Thoracic aorta (tissue), 2 donors: ENCODE results near the gene HMCN2. TPM values are rescaled to one million over a fixed set of nuclear protein-coding genes. Genes with fewer than 3 reads are reported as not detected.

Experiments
- ATAC-seq: fragments of 150-250 bp; one replicate; pipeline ENCODE4 v1.8.0; 2017; ENCODE audit warnings: low read depth; ENCODE audit not compliant: insufficient number of reproducible peaks, low FRiP score
- DNase-seq: peaks from one replicate; pipeline ENCODE4 v3.0.0-alpha.2; 2020; ENCODE audit warnings: low spot score
- H3K27ac ChIP-seq, 2 donors: fragments of 200-600 bp; sonication (generic); 1 replicate in 1 of 2; 2 replicates in 1 of 2; pipeline ENCODE4 v1.5.1; 2016; ENCODE audit warnings: mild to moderate bottlenecking in 2 of 2, moderate library complexity in 2 of 2
- H3K27me3 ChIP-seq: fragments of 200-600 bp; sonication (generic); replicated peaks from 2 replicates; pipeline ENCODE4 v1.6.0; 2016; ENCODE audit warnings: mild to moderate bottlenecking; ENCODE audit not compliant: insufficient read depth
- H3K36me3 ChIP-seq: fragments of 200-600 bp; sonication (generic); one replicate; pipeline ENCODE4 v1.5.1; 2016
- H3K4me1 ChIP-seq, 2 donors: fragments of 200-600 bp; sonication (generic); 1 replicate in 1 of 2; 2 replicates in 1 of 2; pipeline versions ENCODE4 v1.5.1 to v1.6.0; 2016; ENCODE audit warnings: low read depth in 2 of 2, mild to moderate bottlenecking in 1 of 2; ENCODE audit not compliant: control insufficient read depth in 1 of 2
- H3K4me3 ChIP-seq: fragments of 200-600 bp; sonication (generic); 2 replicates; pipeline ENCODE4 v1.5.1; 2016; ENCODE audit warnings: mild to moderate bottlenecking
- H3K9me3 ChIP-seq: fragments of 200-600 bp; sonication (generic); 2 replicates; pipeline ENCODE4 v1.5.1; 2016
- CTCF ChIP-seq: fragments of 200-600 bp; sonication (generic); IDR thresholded peaks from one replicate; pipeline ENCODE4 v1.5.1; 2019; ENCODE audit warnings: antibody characterized with exemption
- total RNA-seq, 2 donors: library from RNA; depleted of rRNA; stranded (reverse); fragments of >200 nt; gene quantifications; one replicate each; pipeline versions ENCODE4 v1.1.0 to v1.2.3, GENCODE V29; 2016

Gene HMCN2
- total RNA-seq, 2 donors from 2014 or later: 2.4 to 6.3 TPM

GRCh38 chr9:130345009-130345896 is 79.7 kb downstream of the HMCN2 start:
- no peak overlapping the region for H3K4me3 ChIP-seq
- ATAC-seq (no peak), DNase-seq (no peak)
- no peak for TF ChIP-seq CTCF
- no peaks in the 10 kb centered on the region for H3K4me1 ChIP-seq
- H3K27me3 ChIP-seq: no peaks in the 10 kb centered on the region
- no peak overlapping the region for H3K27ac ChIP-seq
- H3K36me3 ChIP-seq: no peaks in the 10 kb centered on the region
- no peaks in the 10 kb centered on the region for H3K9me3 ChIP-seq

- no peak overlapping the region for H3K27ac ChIP-seq
- no peak for ATAC-seq
- no peak overlapping the region for H3K4me3 ChIP-seq
- H3K27me3 ChIP-seq: no peaks in the 10 kb centered on the region
- no peak for DNase-seq
- H3K36me3 ChIP-seq: no peaks in the 10 kb centered on the region
- no peak for TF ChIP-seq CTCF
- no peaks in the 10 kb centered on the region for H3K9me3 ChIP-seq
- no peaks in the 10 kb centered on the region for H3K4me1 ChIP-seq
These were observed 80.4 kb downstream of the HMCN2 start for GRCh38 chr9:130345897-130346385.

- H3K36me3 ChIP-seq: no peaks in the 10 kb centered on the region
- no peaks in the 10 kb centered on the region for H3K9me3 ChIP-seq
- no peak overlapping the region for H3K27ac ChIP-seq
- DNase-seq (no peak), ATAC-seq (no peak)
- H3K4me3 ChIP-seq: no peak overlapping the region
- H3K27me3 ChIP-seq: no peaks in the 10 kb centered on the region
- H3K4me1 ChIP-seq: no peaks in the 10 kb centered on the region
- no peak for TF ChIP-seq CTCF
These were observed 80.9 kb downstream of the HMCN2 start for GRCh38 chr9:130346431-130346830.

GRCh38 chr9:130347036-130347435 is 81.5 kb downstream of the HMCN2 start:
- TF ChIP-seq CTCF: no peak
- Histone ChIP-seq H3K27me3 (no peaks in the 10 kb centered on the region), H3K27ac (no peak overlapping the region)

GRCh38 chr9:130347931-130348330 is 82.4 kb downstream of the HMCN2 start:
- ATAC-seq (no peak), DNase-seq (no peak)
- Histone ChIP-seq H3K4me3 (no peak overlapping the region), H3K27ac (no peak overlapping the region), H3K4me1 (no peaks in the 10 kb centered on the region), H3K36me3 (no peaks in the 10 kb centered on the region), H3K27me3 (no peaks in the 10 kb centered on the region), H3K9me3 (no peaks in the 10 kb centered on the region)
- no peak for TF ChIP-seq CTCF

More at GRCh38 chr9:130347036-130347435, 81.5 kb downstream of the HMCN2 start:
- no peak for DNase-seq
- Histone ChIP-seq H3K4me3 (no peak overlapping the region), H3K4me1 (no peaks in the 10 kb centered on the region), H3K36me3 (no peaks in the 10 kb centered on the region), H3K9me3 (no peaks in the 10 kb centered on the region)
- no peak for ATAC-seq
